ENCODE results near the gene TAAR8.
A peak's percentile ranks its signal among the peaks of the same experiment; 100 is the strongest.
"Not testable (repeated sequence)": the region's sequence is repeated elsewhere in the genome, so short reads cannot be mapped to it uniquely, and the experiment has no call there.

Gene TAAR8, protein sequence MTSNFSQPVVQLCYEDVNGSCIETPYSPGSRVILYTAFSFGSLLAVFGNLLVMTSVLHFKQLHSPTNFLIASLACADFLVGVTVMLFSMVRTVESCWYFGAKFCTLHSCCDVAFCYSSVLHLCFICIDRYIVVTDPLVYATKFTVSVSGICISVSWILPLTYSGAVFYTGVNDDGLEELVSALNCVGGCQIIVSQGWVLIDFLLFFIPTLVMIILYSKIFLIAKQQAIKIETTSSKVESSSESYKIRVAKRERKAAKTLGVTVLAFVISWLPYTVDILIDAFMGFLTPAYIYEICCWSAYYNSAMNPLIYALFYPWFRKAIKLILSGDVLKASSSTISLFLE

DNA sequence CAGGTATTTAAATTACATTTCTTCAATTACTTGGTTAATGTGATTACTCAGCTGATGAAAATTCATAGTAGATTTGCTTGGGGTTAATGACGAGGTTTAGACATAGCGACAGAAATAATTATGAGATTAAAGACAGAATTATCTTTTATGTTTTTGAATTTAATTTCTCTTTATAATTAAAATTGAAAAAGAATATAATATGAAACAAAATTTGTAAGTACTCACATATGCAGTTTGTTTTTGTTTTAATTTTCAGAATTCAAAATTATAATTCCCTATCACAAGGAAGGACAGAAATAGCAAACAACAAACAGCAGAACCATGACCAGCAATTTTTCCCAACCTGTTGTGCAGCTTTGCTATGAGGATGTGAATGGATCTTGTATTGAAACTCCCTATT, at the start of gene TAAR8:
TAAR8 (plus strand) TSS at position 301 of the 400 bp plus-strand sequence; CDS start at position 322, 21 bp downstream.
- DNase-seq = no peak

DNA sequence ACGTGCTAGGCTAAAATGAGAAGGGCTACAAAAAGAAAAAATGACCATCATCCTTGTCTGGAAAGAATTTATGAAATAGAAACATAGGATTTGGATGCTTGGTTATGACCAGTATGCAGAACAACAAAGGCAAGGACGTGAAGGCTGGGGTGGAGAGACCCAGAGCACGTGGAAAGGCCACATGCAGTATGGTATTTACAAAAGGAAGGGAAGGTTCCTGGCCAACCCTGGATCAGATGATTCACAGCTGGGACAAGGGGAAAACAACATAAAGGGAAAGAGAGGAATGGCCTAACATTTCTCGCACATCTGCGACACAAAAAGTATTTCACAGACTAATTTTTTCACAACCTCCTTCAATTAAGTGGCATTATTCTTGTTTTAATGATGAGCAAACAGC, 47.7 kb upstream of the TAAR8 start:
- DNase-seq = no peak

DNA sequence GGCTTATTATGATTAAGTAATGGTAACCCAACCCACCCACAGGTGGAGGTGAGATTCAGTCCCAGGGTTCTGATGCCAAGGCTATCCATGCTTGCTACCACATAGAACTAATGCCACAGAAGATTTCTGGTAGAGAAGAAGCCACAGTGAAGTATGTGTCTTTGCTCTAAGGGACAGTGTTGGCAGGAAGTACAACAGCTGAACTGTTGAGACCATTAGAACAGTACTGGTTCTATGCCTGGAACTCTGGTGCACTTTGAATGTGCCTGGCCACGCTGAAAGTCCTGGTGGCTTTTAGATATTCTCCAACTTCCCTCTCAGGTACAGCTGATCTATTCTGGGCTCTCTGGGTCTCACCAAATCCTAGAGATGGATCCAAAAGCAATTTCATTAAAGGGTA, 47.3 kb upstream of the TAAR8 start:
- DNase-seq = no peak

DNA sequence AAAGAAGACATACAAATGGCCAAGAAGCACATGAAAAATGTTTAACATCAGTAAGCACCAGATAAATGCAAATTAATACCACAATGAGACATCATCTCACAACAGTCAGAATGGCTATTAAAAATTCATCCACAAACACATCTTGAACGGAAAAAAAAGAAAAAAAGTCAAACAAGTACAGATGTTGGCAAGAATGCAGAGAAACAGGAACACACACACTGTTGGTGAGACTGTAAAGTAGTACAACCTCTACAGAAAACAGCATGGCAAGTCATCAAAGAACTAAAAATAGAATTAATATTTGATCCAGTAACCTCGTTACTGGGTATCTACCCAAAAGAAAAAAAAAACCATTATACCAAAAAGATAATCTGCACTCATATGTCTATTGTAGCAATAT, 46.0 kb upstream of the TAAR8 start:
- no peak for DNase-seq

DNA sequence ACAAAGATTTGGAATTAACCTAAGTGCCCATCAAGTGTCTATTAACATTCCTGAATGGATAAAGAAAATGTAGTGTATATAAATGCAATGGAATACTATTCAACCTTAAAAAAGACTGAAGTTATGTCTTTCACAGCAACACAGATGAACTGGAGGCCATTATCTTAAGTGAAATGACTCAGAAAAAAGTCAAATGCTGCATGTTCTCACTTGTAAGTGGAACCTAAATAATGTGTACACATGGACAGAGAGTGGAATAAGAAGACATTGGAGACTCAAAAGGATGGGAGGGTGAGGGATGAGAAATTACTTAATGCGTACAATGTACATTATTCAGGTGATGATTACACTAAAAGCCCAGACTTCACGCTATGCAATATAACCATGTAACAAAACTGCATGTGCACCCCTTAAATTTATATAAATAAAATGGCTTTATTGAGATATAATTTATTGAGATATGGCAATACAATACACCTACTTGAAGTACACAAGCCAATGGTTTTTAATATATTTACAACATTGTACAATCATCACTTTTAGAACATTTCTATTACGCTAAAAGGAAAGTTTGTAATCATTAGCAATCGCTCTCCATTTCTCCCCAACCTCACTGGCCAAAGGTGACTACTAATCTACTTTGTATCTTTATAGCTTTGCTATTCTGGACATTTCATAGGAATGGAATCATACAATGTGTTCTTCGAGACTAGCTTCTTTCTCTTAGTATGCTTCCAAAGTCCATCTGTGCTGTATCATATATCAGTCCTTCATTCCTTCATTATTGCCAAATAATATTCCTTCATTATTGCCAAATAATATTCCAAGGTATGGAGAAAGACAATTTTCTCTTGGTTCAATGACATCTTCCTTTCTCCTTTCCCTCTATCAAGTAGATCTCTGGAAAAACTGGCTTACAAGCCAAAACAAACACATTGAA, 45.3 kb upstream of the TAAR8 start:
- DNase-seq = no peak

DNA sequence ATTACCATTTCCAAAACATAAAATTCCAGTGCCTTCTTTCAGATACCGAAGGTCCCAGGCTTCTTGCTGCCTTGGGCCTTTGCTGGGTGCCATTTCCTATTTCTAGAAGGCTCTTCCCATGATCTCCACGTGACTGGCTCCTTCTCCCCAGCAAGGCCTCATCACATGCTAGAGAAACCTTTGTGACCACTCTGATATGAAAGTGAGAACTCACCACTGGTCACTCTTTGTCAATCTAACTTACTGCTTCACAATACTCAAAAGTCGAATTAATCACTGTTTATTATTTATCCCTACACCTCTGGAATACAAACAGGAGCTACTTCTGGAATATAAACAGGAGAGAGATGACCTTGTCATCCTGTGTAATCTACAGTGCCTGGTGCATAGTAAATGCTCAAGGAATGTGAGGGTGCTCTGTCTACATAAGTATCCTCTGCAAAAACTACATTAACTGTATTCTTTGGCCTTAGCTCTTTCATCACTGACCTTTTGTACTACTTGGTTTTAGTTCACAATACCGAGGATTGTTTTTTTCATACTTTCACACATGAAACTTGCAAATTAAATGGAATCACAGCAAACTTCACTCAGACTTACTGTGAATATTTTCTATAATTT, 41.2 kb upstream of the TAAR8 start:
- no peak for DNase-seq

DNA sequence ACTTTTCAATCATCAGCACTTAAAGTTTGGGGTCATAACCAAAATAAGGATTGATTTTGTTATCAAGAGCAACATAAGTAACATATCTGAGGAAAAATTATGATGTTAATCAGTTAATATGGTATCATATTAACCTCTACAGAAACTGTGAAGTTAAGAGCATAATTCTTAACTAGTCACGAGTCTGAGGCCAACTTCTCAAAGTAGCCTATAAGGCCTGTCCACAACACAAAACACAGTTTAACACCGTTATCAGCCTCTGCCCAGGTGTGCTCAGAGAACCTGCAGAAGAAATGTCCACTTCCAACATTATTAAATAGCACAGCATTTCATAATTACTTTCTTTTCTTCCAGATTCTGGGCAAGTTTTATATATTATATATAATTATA, 40.6 kb upstream of the TAAR8 start:
- DNase-seq = no peak

DNA sequence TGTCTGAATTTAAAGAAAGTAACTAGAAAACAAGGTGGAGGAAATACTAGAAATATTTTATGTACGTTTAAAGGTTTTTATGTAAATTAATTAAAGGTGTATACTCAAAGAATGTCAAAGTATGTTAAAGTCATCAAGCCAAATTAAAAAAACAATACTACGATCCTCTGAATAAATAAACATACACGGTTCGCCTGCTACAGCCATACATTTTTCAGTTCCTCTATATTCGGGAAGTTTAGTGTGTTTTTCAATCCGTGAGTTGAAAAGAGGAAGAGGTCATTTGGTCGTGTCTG, 40.2 kb upstream of the TAAR8 start:
- DNase-seq = no peak

DNA sequence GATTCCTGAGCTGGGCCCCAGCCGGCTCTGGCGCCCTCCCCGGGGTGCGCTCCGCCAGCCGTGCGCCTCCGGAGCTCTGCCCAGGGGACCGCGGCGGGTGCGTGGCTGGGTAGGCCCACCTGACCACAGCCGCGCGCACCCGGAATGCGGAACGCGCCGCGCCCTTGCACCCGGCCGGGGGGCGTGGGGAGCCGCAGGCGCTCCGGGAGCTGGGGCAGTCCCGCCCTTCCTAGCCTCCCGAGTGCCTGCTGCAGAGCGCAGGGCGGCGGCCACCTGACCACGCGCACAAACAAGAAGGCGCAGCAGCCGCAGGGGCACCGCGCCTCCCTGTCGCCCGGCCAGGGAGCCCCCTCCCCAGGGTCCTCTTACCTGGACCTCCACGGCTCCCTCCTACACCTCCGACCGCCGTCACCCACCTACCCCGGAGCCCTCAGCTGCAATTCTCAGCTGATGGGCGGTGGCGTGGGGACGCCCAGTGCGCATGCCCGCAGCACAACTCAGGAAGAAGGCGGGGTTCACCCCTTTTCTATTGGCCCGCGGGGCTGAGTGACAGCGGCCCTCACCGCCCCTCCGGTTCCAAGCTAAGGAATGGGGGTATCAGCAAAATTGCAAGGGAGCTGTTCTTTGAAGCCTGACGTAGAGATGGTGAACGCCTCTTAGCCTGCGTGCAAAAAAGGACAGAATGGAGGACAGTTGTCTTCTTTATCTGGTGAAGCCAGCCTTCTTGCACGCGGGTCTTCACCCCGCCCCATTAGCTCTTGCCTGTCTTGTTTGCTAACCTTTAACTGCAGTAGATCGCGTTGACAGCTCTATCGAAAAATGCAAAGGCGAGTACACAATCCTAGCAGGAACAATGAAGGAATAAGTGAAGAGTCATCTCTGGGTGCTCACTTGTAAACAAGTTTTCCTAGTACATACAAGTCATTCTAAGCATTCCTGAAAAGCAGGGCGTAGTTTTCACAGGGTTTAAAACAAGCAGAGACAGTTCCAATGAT, 39.5 kb upstream of the TAAR8 start, which contains the start of gene STX7:
STX7 (minus strand) TSS at position 479 of the 995 bp plus-strand sequence. CDS start 9,586 bp downstream, outside the sequence.
- peak; percentile 86 for DNase-seq

DNA sequence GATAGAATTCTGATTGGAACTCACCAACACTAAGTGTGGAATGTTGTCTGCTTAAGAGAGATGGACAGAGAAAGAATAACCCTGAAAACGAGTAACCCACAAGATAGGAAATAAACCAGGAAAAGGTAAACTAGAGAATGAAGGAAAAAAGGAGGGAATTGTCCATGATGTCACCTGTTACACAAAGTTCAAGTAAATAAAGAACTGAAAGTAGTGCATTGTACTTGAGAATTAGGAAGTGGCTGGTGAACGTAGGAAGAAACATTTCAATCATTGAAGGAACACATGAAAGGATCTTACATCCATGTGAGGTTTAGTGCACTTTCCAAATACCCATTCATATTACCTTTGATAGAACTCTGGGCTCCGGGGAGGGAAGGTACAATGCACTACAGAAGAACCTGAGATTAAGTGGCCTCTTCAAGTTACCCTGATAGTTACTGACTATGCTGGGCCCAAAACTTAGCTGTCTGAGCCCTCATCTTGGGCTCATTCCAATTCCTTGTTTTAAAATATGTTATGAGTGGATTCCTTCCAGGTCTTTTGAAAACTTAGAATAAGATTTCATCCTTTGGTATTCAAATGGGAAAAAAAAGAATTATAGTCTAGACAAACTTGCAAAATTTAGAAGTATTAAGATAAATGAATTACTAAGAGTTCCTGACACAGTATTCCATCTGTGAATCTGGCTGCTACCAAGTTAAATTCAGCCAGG, 38.5 kb upstream of the TAAR8 start:
- DNase-seq = no peak

DNA sequence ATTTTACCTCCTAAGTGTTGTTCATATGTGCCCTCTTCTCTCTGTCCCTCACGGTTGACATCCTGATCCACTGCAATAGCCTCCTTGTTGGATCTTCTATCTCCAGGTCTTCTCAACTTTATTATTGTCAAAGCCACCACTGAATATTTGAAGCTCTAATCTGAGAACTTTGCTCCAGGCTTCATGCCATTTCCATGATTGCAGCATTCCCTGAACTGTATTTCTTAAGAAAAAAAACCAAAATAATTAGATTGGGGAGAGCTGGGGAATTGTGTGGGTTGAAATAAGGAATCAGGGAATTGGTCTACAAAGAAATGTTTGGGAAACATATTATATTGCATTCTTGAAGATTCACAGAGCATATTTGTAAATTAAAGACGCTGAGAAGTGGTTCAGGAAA, 37.1 kb upstream of the TAAR8 start:
- no peak for DNase-seq

DNA sequence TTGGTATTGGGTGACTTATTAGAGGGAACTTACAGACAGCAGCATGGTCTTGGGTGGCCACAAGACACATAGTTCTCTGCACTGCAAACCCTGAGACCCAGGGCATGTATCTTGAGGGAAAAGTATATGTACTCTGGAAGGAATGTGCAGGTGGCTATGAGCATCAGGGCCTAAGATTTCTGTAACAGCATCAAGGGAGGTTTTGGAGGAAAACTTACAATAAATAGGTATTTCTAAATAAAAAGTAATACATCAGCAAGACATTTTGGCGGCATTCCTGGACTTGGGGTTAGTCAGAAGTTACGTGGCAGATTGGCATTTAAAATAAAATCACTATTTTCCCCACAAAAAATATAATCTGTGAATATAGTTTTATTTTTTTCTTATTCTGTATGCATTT, 31.5 kb upstream of the TAAR8 start:
- no peak for DNase-seq

DNA sequence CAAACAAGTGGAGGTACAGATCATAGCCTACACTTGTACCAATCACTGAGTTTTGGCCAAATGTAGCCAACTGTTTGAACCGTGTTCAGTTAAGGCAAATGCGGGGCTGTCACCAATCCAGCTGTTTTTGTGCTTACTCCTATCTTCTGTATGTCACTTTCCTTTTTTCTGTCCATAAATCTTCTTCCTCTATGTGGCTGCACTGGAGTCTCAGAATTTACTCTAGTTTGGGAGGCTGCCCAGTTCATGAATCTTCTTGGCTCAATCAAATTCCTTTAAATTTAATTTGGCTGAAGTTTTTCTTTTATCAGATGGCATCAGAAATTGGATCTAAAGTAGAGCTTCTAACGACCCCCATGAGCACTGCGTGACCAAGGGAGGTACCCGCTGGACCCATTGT, 27.8 kb upstream of the TAAR8 start:
- no peak for DNase-seq

DNA sequence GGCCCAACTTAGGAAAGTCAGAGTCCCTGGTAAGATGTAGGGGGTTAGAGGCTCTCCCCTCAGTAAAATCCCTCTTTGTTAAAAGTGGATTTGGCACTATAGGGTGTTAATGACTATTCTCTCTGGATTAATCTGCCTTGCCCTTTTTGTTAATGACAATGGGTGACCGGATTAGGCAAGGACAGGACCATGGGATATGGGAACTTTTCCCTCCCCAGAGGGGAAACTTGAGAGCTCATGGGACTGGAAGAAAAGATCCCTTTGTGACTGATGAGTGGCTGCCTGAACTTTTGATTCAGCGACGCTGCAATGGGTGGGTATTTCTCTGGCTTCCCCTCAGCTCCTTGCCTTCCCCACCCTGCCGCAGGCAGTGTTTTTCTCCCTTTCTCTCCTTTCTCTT, 26.6 kb upstream of the TAAR8 start:
- DNase-seq = no peak

DNA sequence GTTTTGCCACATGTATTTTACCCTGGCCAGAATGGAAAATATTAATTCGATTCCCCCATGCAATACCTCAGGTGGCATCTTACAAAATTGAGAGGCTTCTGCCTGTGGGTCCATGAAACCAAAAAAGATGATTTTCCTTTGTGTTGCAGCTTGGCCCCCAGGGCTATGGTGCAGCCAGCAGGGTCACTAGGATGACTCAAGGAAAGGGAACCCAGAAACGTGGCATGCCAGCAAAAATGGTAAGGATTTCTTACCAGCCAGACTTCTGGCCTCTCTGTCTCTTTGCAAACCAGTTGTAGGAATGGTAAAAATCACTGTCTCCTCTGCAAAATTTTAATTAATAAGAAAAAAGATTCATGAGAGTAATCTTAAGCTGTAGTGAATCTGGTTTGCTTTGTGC, 26.0 kb upstream of the TAAR8 start:
- no peak for DNase-seq

DNA sequence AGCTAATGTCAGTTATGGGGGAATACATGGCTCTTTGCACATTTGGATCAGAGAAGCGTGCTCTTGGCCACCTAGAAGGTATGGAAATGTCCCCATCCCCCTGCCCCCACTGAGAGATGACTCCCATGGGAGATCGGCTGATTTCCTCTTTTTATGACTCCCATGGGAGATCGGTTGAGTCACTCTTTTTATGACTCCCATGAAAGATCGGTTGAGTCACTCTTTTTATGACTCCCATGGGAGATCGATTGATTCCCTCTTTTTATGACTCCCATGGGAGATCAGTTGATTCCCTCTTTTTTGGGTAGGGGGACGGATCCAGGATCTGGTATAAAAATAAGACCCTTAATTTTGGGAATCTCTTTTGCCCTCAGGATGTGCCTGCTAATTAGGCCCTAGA, 24.7 kb upstream of the TAAR8 start:
- no peak for DNase-seq

DNA sequence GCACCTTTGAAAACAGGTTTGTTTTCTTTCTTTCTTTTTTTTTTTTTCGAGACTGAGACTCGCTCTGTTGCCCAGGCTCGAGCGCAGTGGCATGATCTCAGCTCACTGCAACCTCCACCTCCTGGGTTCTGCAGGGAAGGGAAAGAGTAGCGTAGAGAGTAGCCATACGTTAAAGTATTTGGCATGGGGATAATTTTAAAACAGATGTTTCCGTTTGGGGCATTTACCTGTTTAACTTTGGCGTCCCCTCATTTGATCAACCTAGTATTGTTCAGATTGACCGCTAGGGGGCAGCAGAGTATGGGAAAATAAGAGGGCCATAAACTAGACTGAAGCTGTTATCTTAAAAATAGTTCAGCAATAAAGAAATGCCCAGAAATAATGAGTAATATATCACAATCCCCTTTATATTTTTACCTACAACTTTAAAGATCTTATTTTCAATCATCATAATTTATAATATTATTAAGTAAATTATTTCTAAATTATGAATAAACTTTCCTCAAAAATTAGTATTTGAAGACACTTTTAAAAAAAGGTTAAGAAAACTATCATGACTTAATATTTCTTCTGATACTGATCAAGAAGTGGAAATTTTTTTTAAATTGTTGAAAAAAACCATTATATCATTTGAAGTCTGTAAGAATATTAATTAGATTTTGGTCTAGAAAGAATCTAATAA, 22.0 kb upstream of the TAAR8 start:
- peak; percentile 47 for DNase-seq

DNA sequence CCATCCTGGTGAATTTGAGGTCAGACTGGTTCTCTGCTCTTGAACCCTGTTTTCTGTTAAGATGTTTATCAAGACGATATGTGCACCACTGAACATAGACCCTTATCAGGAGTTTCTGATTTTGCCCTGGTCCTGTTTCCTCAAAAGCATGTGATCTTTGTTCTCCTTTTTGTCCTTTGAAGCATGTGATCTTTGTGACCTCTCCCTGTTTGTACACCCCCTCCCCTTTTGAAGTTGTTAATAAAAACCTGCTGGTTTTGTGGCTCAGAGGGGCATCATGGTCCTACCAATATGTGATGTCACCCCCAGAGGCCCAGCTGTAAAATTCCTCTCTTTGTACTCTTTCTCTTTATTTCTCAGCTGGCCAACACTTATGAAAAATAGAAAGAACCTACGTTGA, 17.9 kb upstream of the TAAR8 start:
- not testable (repeated sequence) for DNase-seq

DNA sequence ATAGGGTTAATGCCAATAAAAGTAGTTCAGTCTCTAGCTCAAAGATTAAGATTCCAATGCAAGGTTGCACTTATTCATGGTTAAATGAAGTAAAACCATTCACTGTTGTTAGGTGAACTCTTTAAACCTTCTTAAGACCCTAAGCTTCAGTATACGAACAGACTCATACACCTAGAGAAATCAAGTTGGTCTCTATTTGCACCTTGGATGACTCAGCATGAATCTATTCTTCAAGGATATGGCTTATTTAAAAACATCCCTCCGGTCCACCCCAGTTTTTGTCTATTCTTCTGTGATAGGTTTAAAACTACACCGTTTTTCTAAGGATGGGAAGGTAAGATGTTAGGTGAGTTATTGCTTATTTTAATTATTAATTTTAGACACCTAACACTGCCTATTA, 15.3 kb upstream of the TAAR8 start:
- no peak for DNase-seq

DNA sequence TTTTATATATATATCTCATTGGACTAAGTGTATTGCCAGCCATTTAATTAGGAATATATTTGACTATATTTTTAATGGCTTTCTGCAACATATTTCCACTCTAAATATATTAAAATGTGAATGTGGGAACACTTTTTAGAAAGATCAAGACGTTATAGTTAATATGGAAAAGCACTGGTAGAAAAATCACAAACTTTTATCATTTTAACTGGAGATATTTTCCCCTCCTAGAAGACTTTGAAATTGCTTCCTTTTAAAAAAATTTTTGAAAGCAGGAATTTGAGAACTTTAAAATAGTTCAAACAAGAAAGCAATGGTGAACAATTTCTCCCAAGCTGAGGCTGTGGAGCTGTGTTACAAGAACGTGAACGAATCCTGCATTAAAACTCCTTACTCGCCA, 14.5 kb upstream of the TAAR8 start, which contains the start of gene TAAR9:
TAAR9 (plus strand) TSS at position 301 of the 400 bp plus-strand sequence; CDS start at position 314, 13 bp downstream.
- no peak for DNase-seq

DNA sequence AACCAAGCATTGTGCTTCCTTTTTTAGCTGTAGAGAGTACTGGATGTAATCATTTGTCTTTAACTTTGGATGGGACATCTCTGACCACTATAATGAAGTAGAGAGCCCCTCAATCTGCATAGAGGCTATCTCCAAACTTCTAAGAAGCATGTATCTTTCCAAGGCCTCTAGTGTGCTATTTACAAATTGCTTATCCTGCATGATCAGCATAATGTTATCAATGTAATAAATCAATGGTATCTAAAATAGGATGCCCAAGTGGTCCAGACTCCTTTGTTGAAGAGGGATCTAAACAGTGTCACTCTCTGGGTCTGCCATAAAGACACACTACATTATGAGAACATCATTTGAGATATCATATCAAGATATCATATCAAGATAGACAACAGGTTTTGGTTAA, 7.6 kb upstream of the TAAR8 start:
- DNase-seq = no peak
